Stomach smooth muscle (tissue), 2 donors: ENCODE results near the gene AGAP4.
"Not testable (repeated sequence)": the region's sequence is repeated elsewhere in the genome, so short reads cannot be mapped to it uniquely, and the experiment has no call there.

ENCODE experiments used
- H3K27ac ChIP-seq: one replicate; pipeline ENCODE4 v1.7.0; 2013; ENCODE audit warnings: mild to moderate bottlenecking, low read length, inconsistent platforms
- H3K27me3 ChIP-seq, 2 donors: one replicate each; pipeline ENCODE4 v1.7.0; 2013; ENCODE audit warnings: low read length in 2 of 2; ENCODE audit not compliant: insufficient read depth in 2 of 2, control insufficient read depth in 1 of 2
- H3K36me3 ChIP-seq, 2 donors: one replicate each; pipeline ENCODE4 v1.7.0; 2013; ENCODE audit warnings: low read length in 2 of 2; ENCODE audit not compliant: control insufficient read depth in 2 of 2, insufficient read depth in 2 of 2
- H3K4me1 ChIP-seq: one replicate; pipeline ENCODE4 v1.7.0; 2013; ENCODE audit warnings: low read length; ENCODE audit not compliant: control insufficient read depth, insufficient read depth
- H3K4me3 ChIP-seq, 2 donors: one replicate each; pipeline ENCODE4 v1.7.0; 2013; ENCODE audit warnings: low read length in 2 of 2
- H3K9ac ChIP-seq, 2 donors: one replicate each; pipeline ENCODE4 v1.7.0; 2013; ENCODE audit warnings: low read length in 2 of 2, mild to moderate bottlenecking in 1 of 2
- H3K9me3 ChIP-seq, 2 donors: one replicate each; pipeline ENCODE4 v1.7.0; 2013; ENCODE audit warnings: low read length in 2 of 2; ENCODE audit not compliant: control insufficient read depth in 2 of 2
- donor health status: healthy.
- donor health status: Pancreatic carcinoma.

Gene AGAP4

GRCh38 chr10:45790694-45791426 is 56.4 kb downstream of the AGAP4 start:
- H3K27me3 ChIP-seq, H3K27ac ChIP-seq, H3K4me3 ChIP-seq, H3K9ac ChIP-seq, H3K9me3 ChIP-seq, H3K36me3 ChIP-seq, H3K4me1 ChIP-seq: not testable (repeated sequence)

GRCh38 chr10:45789991-45790390 is 57.3 kb downstream of the AGAP4 start:
- not testable (repeated sequence) for H3K4me3 ChIP-seq, H3K9me3 ChIP-seq, H3K27ac ChIP-seq, H3K36me3 ChIP-seq, H3K4me1 ChIP-seq, H3K27me3 ChIP-seq, H3K9ac ChIP-seq

GRCh38 chr10:45787212-45787741 is 60.0 kb downstream of the AGAP4 start:
- H3K27ac ChIP-seq, H3K4me3 ChIP-seq, H3K27me3 ChIP-seq, H3K4me1 ChIP-seq, H3K36me3 ChIP-seq, H3K9me3 ChIP-seq, H3K9ac ChIP-seq: not testable (repeated sequence)

- H3K36me3 ChIP-seq, H3K9me3 ChIP-seq, H3K9ac ChIP-seq, H3K4me1 ChIP-seq, H3K27me3 ChIP-seq, H3K4me3 ChIP-seq, H3K27ac ChIP-seq: not testable (repeated sequence)
Measured at GRCh38 chr10:45786217-45786616, 61.1 kb downstream of the AGAP4 start.
